ENCODE results near the gene MXI1.

Gene MXI1

GRCh38 chr10:110207011-110207804 is at the start of gene MXI1:
Gene MXI1 (plus strand): TSS chr10:110207605. CDS start chr10:110207809, 204 bp downstream.
- peak in 1 of 2 donors; percentile 20 for DNase-seq (ENCODE audit: low read depth in 1 of 2, low spot score in 1 of 2)

GRCh38 chr10:110158051-110159005 is 49.1 kb upstream of the MXI1 start:
- no peak for DNase-seq (ENCODE audit: low read depth in 1 of 2, low spot score in 1 of 2)

- no peak for DNase-seq (ENCODE audit: low read depth in 1 of 2, low spot score in 1 of 2)
Observed at GRCh38 chr10:110160081-110160480, 47.3 kb upstream of the MXI1 start.

- DNase-seq (ENCODE audit: low read depth in 1 of 2, low spot score in 1 of 2): no peak
Observed at GRCh38 chr10:110160522-110160921, 46.9 kb upstream of the MXI1 start.

- DNase-seq (ENCODE audit: low read depth in 1 of 2, low spot score in 1 of 2): no peak
Observed at GRCh38 chr10:110162741-110163145, 44.7 kb upstream of the MXI1 start.

- DNase-seq (ENCODE audit: low read depth in 1 of 2, low spot score in 1 of 2): no peak
Observed at GRCh38 chr10:110163192-110163773, 44.1 kb upstream of the MXI1 start.

- DNase-seq (ENCODE audit: low read depth in 1 of 2, low spot score in 1 of 2): no peak
Observed at GRCh38 chr10:110163841-110164240, 43.6 kb upstream of the MXI1 start.

- no peak for DNase-seq (ENCODE audit: low read depth in 1 of 2, low spot score in 1 of 2)
Observed at GRCh38 chr10:110165239-110165638, 42.2 kb upstream of the MXI1 start.

- DNase-seq (ENCODE audit: low read depth in 1 of 2, low spot score in 1 of 2): no peak
Observed at GRCh38 chr10:110167149-110167548, 40.3 kb upstream of the MXI1 start.

- no peak for DNase-seq (ENCODE audit: low read depth in 1 of 2, low spot score in 1 of 2)
Observed at GRCh38 chr10:110168601-110169481, 38.6 kb upstream of the MXI1 start.

GRCh38 chr10:110169586-110169985 is 37.8 kb upstream of the MXI1 start:
- no peak for DNase-seq (ENCODE audit: low read depth in 1 of 2, low spot score in 1 of 2)

GRCh38 chr10:110170142-110170971 is 37.0 kb upstream of the MXI1 start:
- no peak for DNase-seq (ENCODE audit: low read depth in 1 of 2, low spot score in 1 of 2)

- no peak for DNase-seq (ENCODE audit: low read depth in 1 of 2, low spot score in 1 of 2)
Observed at GRCh38 chr10:110171032-110171431, 36.4 kb upstream of the MXI1 start.

GRCh38 chr10:110172155-110172554 is 35.2 kb upstream of the MXI1 start:
- no peak for DNase-seq (ENCODE audit: low read depth in 1 of 2, low spot score in 1 of 2)

GRCh38 chr10:110174201-110174600 is 33.2 kb upstream of the MXI1 start:
- DNase-seq (ENCODE audit: low read depth in 1 of 2, low spot score in 1 of 2): no peak

GRCh38 chr10:110174816-110175215 is 32.6 kb upstream of the MXI1 start:
- DNase-seq (ENCODE audit: low read depth in 1 of 2, low spot score in 1 of 2): no peak

- no peak for DNase-seq (ENCODE audit: low read depth in 1 of 2, low spot score in 1 of 2)
Observed at GRCh38 chr10:110175406-110175805, 32.0 kb upstream of the MXI1 start.

GRCh38 chr10:110176141-110177030 is 31.0 kb upstream of the MXI1 start:
- no peak for DNase-seq (ENCODE audit: low read depth in 1 of 2, low spot score in 1 of 2)

- DNase-seq (ENCODE audit: low read depth in 1 of 2, low spot score in 1 of 2): no peak
Observed at GRCh38 chr10:110179220-110179619, 28.2 kb upstream of the MXI1 start.
